ENCODE results near the gene ZNF423.
A peak's percentile ranks its signal among the peaks of the same experiment; 100 is the strongest.

ZNF423 gene

GRCh38 chr16:49575346-49576172 is 280.4 kb downstream of the ZNF423 start:
- H3K27me3 ChIP-seq = no peaks in the 10 kb centered on the region
- no peak overlapping the region for H3K4me3 ChIP-seq
- H3K27ac ChIP-seq = no peak overlapping the region
- no peaks in the 10 kb centered on the region for H3K36me3 ChIP-seq
- intact Hi-C loops (cut with DNase I; ENCODE audit: low total_unique reads) = no loop called here
- no peak for TF ChIP-seq CTCF (IDR thresholded peaks at IDR 0.05)
- H3K9me3 ChIP-seq = no peaks in the 10 kb centered on the region
- no peaks in the 10 kb centered on the region for H3K4me1 ChIP-seq
- DNase-seq = peak; percentile 60 to 72

GRCh38 chr16:49574826-49575225 is 281.1 kb downstream of the ZNF423 start:
- TF ChIP-seq CTCF (IDR thresholded peaks at IDR 0.05) = no peak
- H3K27ac ChIP-seq = no peak overlapping the region
- no peaks in the 10 kb centered on the region for H3K27me3 ChIP-seq
- no peaks in the 10 kb centered on the region for H3K4me1 ChIP-seq
- intact Hi-C loops (cut with DNase I; ENCODE audit: low total_unique reads) = no loop called here
- H3K4me3 ChIP-seq = no peak overlapping the region
- no peaks in the 10 kb centered on the region for H3K9me3 ChIP-seq
- DNase-seq = no peak
- H3K36me3 ChIP-seq = no peaks in the 10 kb centered on the region

GRCh38 chr16:49567950-49568349 is 288.0 kb downstream of the ZNF423 start:
- Histone ChIP-seq H3K27ac (no peak overlapping the region), H3K9me3 (no peaks in the 10 kb centered on the region), H3K36me3 (no peaks in the 10 kb centered on the region), H3K4me1 (no peaks in the 10 kb centered on the region), H3K4me3 (no peak overlapping the region), H3K27me3 (no peaks in the 10 kb centered on the region)
- intact Hi-C loops (cut with DNase I; ENCODE audit: low total_unique reads) = no loop called here
- TF ChIP-seq CTCF (IDR thresholded peaks at IDR 0.05) = no peak
- no peak for DNase-seq

GRCh38 chr16:49566432-49566831 is 289.5 kb downstream of the ZNF423 start:
- TF ChIP-seq CTCF (IDR thresholded peaks at IDR 0.05) = no peak
- no peaks in the 10 kb centered on the region for H3K4me1 ChIP-seq

GRCh38 chr16:49564496-49565229 is 291.2 kb downstream of the ZNF423 start:
- H3K4me3 ChIP-seq = no peak overlapping the region
- no peaks in the 10 kb centered on the region for H3K27me3 ChIP-seq
- no peaks in the 10 kb centered on the region for H3K9me3 ChIP-seq
- H3K4me1 ChIP-seq = peaks cover 0 to 12% (median 8%) of the 10 kb centered on the region in 4 donors
- TF ChIP-seq CTCF (IDR thresholded peaks at IDR 0.05) = no peak
- intact Hi-C loops (cut with DNase I; ENCODE audit: low total_unique reads) = no loop called here
- DNase-seq = no peak
- H3K36me3 ChIP-seq = no peaks in the 10 kb centered on the region
- no peak overlapping the region for H3K27ac ChIP-seq

More at GRCh38 chr16:49566432-49566831, 289.5 kb downstream of the ZNF423 start:
- Histone ChIP-seq H3K9me3 (no peaks in the 10 kb centered on the region), H3K4me3 (no peak overlapping the region), H3K27me3 (no peaks in the 10 kb centered on the region), H3K27ac (no peak overlapping the region), H3K36me3 (no peaks in the 10 kb centered on the region)
- intact Hi-C loops (cut with DNase I; ENCODE audit: low total_unique reads) = no loop called here
- no peak for DNase-seq

All from tibial artery (tissue), 4 donors.